ENCODE results near the gene CPLX1.

The CPLX1 gene

DNA sequence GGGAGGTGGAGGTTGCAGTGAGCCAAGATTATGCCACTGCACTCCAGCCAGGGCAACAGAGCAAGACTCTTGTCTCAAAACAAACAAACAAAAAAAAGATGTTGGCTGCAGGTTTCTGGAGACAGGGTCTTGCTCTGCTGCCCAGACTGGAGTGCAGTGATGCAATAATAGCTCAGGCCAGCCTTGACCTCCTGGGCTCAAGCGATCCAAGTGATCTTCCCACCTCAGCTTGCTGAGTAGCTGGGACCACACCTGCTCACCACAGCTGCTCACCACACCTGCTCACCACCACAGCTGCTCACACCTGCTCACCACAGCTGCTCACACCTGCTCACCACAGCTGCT, 29.9 kb upstream of the CPLX1 start:
- Histone ChIP-seq H3K4me3 (ENCODE audit: low read depth, low read length) (no peak overlapping the region), H3K79me2 (ENCODE audit: control insufficient read depth, insufficient read depth, low read length, unreplicated experiment) (no peaks in the 10 kb centered on the region), H3K27me3 (ENCODE audit: insufficient read depth, low read length) (no peaks in the 10 kb centered on the region), H2AFZ (ENCODE audit: low read length, unreplicated experiment) (no peak overlapping the region), H3K4me1 (ENCODE audit: control insufficient read depth, insufficient read depth, low read length, unreplicated experiment) (no peaks in the 10 kb centered on the region), H3K36me3 (ENCODE audit: insufficient read depth, low read length) (no peaks in the 10 kb centered on the region; the same call in 1 of the 2 replicates), H3K27ac (ENCODE audit: low read depth, low read length) (no peak overlapping the region)

DNA sequence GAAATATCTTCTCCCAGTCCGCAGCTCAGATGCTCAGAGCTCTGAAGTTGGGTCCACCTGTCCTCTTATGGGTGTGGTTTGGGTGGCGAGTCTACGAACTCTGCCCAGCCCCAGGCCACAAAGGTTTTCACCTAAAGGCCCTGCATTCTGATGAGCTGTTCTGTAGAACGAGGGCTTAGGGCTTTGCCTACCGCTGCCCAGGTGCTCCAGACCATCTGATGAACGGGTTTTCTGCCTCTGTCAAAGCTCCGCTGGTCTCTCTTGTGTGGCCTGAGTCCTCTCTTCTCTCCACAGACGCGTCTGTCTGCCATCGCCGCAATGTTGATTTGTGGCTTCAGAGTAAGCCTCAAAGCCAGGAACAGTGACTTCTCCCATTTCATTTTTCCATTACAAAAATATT, 28.4 kb upstream of the CPLX1 start:
- H3K27ac ChIP-seq (ENCODE audit: low read depth, low read length) = no peak overlapping the region

DNA sequence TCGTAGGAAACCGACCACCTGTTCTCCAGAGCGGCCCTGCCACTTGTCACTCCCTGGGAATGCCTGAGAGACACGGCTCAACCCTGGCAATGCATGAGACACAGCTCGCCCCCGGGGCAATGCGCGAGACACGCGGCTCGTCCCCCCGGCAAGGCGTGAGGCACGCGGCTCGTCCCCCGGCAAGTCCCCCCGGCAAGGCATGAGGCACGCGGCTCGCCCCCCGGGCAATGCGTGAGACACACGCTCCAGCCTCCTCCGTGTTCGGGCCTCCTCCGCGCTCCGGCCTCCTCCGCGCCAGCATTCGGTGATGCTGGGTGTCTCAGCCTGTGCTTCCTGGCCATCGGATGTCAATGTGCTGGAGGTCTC, 27.5 kb upstream of the CPLX1 start:
- Histone ChIP-seq H3K27ac (ENCODE audit: low read depth, low read length) (no peak overlapping the region), H3K4me1 (ENCODE audit: control insufficient read depth, insufficient read depth, low read length, unreplicated experiment) (no peaks in the 10 kb centered on the region), H3K79me2 (ENCODE audit: control insufficient read depth, insufficient read depth, low read length, unreplicated experiment) (no peaks in the 10 kb centered on the region), H3K4me3 (ENCODE audit: low read depth, low read length) (no peak overlapping the region), H3K36me3 (ENCODE audit: insufficient read depth, low read length) (no peaks in the 10 kb centered on the region; the same call in 1 of the 2 replicates), H2AFZ (ENCODE audit: low read length, unreplicated experiment) (no peak overlapping the region), H3K27me3 (ENCODE audit: insufficient read depth, low read length) (no peaks in the 10 kb centered on the region)

More for the DNA sequence above, 28.4 kb upstream of the CPLX1 start:
- Histone ChIP-seq H3K4me1 (ENCODE audit: control insufficient read depth, insufficient read depth, low read length, unreplicated experiment) (no peaks in the 10 kb centered on the region), H3K4me3 (ENCODE audit: low read depth, low read length) (no peak overlapping the region), H3K27me3 (ENCODE audit: insufficient read depth, low read length) (no peaks in the 10 kb centered on the region), H3K79me2 (ENCODE audit: control insufficient read depth, insufficient read depth, low read length, unreplicated experiment) (no peaks in the 10 kb centered on the region), H2AFZ (ENCODE audit: low read length, unreplicated experiment) (no peak overlapping the region), H3K36me3 (ENCODE audit: insufficient read depth, low read length) (no peaks in the 10 kb centered on the region; the same call in 1 of the 2 replicates)

DNA sequence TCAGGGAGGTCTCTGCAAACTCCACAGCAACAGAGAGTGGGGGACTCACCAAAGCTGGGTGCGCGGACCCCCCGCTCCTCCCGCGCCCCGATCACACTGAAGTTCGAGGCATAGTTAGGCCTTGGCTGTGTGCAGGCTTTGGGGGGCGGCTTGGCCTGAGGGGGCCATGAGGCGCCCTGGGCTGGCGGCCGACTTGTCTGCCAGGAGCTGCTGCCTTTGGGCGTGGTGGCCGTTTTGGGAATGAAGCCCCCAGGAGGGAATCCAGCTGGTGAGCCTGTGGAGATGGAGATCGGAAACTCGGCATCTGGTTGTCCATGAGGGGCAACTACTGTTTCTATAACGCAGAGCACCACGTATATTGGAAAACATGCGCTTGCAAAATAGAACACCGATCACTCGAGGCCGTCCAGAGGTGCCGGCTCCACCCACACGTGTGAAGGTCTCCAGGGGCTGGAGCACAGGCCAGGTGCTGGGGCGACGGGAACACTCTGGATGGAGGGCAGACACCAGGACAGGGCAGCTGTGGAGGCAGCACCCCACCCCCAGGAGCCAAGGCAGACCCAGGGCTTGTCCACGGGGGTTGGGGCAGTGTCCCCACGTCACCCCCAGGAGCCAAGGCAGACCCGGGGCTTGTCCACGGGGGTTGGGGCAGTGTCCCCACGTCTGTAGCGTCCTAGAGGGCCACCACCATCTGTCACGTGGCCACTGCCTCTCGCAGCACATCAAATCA, 25.9 kb upstream of the CPLX1 start:
- Histone ChIP-seq H3K27ac (ENCODE audit: low read depth, low read length) (no peak overlapping the region), H3K4me1 (ENCODE audit: control insufficient read depth, insufficient read depth, low read length, unreplicated experiment) (no peaks in the 10 kb centered on the region), H3K36me3 (ENCODE audit: insufficient read depth, low read length) (peaks cover 6% of the 10 kb centered on the region; the same call in 1 of the 2 replicates), H3K4me3 (ENCODE audit: low read depth, low read length) (no peak overlapping the region), H3K27me3 (ENCODE audit: insufficient read depth, low read length) (no peaks in the 10 kb centered on the region), H2AFZ (ENCODE audit: low read length, unreplicated experiment) (no peak overlapping the region), H3K79me2 (ENCODE audit: control insufficient read depth, insufficient read depth, low read length, unreplicated experiment) (no peaks in the 10 kb centered on the region)

DNA sequence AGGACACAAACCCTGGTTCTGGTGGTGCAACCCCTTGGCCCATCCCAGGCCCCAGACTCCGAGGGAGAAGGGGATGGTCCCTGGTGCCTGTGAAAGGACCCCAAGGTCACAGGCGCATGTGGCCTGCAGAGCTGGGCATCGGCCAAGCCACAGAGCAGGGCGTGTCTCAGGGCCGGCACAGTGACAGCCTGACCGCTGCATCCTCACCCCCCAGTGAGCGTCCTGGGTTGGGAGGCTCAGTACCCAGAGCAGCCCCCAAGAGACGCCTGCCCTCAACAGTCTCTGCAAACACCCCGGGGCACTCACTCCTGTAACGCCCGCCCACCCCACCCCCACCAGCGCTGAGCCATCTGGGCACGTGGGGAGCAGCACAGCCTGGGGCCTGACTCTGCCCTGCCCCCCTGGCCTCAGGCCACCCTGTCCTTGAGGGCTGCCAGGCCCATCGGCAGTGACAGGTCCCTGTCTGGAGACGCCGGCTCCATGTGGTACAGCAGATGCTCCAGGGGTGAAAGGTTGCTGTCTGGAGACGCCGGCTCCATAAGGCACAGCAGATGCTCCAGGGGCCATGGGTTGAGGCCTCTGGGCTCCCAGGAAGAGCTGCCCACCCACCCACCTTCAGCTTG, 24.5 kb upstream of the CPLX1 start:
- Histone ChIP-seq H3K36me3 (ENCODE audit: insufficient read depth, low read length) (peaks cover 6% of the 10 kb centered on the region; the same call in 1 of the 2 replicates), H3K27ac (ENCODE audit: low read depth, low read length) (no peak overlapping the region), H3K79me2 (ENCODE audit: control insufficient read depth, insufficient read depth, low read length, unreplicated experiment) (no peaks in the 10 kb centered on the region), H3K4me1 (ENCODE audit: control insufficient read depth, insufficient read depth, low read length, unreplicated experiment) (peaks cover 7% of the 10 kb centered on the region), H2AFZ (ENCODE audit: low read length, unreplicated experiment) (no peak overlapping the region), H3K4me3 (ENCODE audit: low read depth, low read length) (no peak overlapping the region), H3K27me3 (ENCODE audit: insufficient read depth, low read length) (no peaks in the 10 kb centered on the region)

DNA sequence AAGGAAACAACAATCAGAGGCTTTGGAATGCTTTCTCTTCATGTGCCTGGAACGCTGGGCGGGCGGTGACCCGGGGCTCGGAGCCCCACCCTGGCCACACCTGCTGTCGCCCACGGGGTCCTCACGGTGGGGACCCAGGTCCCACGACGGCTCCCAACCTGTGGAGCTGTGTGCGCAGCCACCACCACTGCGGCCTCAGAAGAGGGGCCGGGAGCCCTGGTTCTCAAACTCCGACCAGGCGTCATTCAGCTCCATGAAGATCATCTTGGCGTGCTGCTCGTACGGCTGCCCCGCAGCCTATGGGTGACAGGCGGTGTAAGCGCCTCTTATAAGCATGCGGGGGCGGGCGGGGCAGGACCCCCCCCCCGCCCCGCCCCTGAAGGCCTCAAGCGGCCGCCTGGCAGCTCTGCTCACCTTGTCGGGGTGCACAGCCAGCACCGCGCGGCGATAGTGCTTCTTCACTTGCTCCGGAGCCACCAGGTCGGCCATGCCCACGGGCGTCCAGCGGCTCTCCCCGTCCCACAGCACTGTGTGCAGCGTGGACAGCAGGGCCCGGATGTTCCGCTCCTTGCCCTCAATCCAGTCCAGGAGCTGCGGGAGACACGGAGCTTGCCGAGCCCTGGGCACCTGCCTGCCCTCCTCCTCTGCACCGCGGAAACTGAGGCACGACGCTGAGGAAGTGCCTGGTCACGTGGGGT, 23.7 kb upstream of the CPLX1 start:
- Histone ChIP-seq H3K79me2 (ENCODE audit: control insufficient read depth, insufficient read depth, low read length, unreplicated experiment) (no peaks in the 10 kb centered on the region), H3K27ac (ENCODE audit: low read depth, low read length) (no peak overlapping the region), H3K4me3 (ENCODE audit: low read depth, low read length) (no peak overlapping the region), H3K27me3 (ENCODE audit: insufficient read depth, low read length) (no peaks in the 10 kb centered on the region), H3K4me1 (ENCODE audit: control insufficient read depth, insufficient read depth, low read length, unreplicated experiment) (peaks cover 14% of the 10 kb centered on the region), H2AFZ (ENCODE audit: low read length, unreplicated experiment) (no peak overlapping the region), H3K36me3 (ENCODE audit: insufficient read depth, low read length) (peaks cover 6% of the 10 kb centered on the region; the same call in 1 of the 2 replicates)

DNA sequence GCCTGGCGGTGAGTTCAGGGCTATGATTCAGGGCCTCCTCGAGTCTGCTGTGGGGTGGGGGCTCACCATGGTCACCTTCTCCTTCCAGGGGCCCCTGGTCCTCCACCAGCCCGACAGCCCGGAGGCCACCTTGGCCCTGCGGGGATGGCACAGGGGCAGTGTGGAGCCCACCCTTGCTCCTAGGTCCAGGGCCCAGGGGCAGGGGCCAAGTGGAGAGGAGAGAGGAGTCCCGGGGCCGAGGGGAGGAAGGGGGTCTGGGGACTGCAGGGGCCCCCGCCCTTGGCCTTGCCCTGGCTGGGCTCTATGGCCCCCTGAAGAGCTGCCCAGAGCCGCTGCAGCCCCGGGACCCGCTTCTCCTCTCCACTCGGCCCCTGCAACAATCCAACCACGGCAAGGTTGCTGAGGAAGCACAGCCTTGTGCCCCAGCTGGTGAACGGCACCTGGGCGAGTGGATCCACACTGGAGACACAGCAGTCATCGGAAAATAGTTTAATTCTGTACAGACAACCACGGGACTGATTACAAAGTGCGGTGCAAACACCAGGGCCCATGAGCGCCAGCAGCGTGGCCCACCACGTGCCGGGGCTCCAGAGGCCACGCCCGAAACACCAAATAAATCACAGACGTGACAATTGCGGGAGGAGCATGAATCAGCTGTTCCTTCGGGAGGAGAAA, 23.0 kb upstream of the CPLX1 start:
- Histone ChIP-seq H3K27me3 (ENCODE audit: insufficient read depth, low read length) (no peaks in the 10 kb centered on the region), H3K4me3 (ENCODE audit: low read depth, low read length) (no peak overlapping the region), H3K27ac (ENCODE audit: low read depth, low read length) (no peak overlapping the region), H3K79me2 (ENCODE audit: control insufficient read depth, insufficient read depth, low read length, unreplicated experiment) (no peaks in the 10 kb centered on the region), H3K36me3 (ENCODE audit: insufficient read depth, low read length) (peaks cover 6% of the 10 kb centered on the region; the same call in 1 of the 2 replicates), H2AFZ (ENCODE audit: low read length, unreplicated experiment) (no peak overlapping the region), H3K4me1 (ENCODE audit: control insufficient read depth, insufficient read depth, low read length, unreplicated experiment) (peaks cover 14% of the 10 kb centered on the region)

DNA sequence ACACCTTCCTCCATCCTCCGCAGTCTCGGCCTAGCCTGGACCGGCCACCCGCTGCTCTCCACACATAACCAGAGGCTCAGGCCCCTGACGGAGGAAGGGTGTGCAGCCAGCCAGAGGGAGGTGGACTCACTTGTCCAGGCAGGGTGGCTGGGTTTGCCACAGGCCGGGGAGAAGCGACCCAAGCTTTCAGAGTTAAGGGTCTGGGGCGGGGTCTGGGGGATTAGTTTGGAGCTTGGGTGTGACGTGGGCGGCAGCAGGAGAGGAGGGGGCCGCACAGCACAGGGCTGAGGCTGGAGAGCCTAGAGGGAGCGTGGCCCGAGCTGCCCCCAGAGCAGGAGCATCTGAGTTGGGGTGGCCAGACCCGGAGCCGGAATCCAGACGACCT, 22.4 kb upstream of the CPLX1 start:
- H3K4me3 ChIP-seq (ENCODE audit: low read depth, low read length) = no peak overlapping the region
- H3K27ac ChIP-seq (ENCODE audit: low read depth, low read length) = no peak overlapping the region
- H2AFZ ChIP-seq (ENCODE audit: low read length, unreplicated experiment) = no peak overlapping the region
- H3K4me1 ChIP-seq (ENCODE audit: control insufficient read depth, insufficient read depth, low read length, unreplicated experiment) = peaks cover 14% of the 10 kb centered on the region
- peaks cover 7% of the 10 kb centered on the region; the same call in 1 of the 2 replicates for H3K36me3 ChIP-seq (ENCODE audit: insufficient read depth, low read length)
- H3K27me3 ChIP-seq (ENCODE audit: insufficient read depth, low read length) = no peaks in the 10 kb centered on the region
- H3K79me2 ChIP-seq (ENCODE audit: control insufficient read depth, insufficient read depth, low read length, unreplicated experiment) = no peaks in the 10 kb centered on the region

DNA sequence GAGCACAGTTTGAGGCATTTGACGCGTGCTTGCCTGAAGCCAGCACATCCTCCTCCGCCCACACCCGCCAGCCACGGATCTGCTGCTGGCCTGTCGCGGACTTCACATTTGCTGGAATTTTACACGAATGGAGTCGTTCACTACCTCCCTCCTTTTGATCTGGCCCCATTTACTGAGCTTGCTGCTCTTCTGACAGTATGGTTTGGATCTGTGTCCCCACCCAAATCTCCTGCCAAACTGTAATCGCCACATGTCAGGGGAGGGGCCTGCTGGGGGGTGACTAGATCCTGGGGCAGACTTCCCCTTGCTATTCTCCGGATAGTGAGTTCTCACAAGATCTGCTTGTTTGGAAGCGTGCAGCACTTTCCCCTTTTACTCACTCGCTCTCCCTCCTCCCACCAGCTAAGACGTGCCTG, 19.9 kb upstream of the CPLX1 start:
- peak overlapping the region; percentile 52; the same call in 1 of the 2 replicates for H3K27ac ChIP-seq (ENCODE audit: low read depth, low read length)
- H3K79me2 ChIP-seq (ENCODE audit: control insufficient read depth, insufficient read depth, low read length, unreplicated experiment) = no peaks in the 10 kb centered on the region
- peaks cover 14% of the 10 kb centered on the region for H3K4me1 ChIP-seq (ENCODE audit: control insufficient read depth, insufficient read depth, low read length, unreplicated experiment)
- H3K27me3 ChIP-seq (ENCODE audit: insufficient read depth, low read length) = no peaks in the 10 kb centered on the region
- H3K36me3 ChIP-seq (ENCODE audit: insufficient read depth, low read length) = peaks cover 9% of the 10 kb centered on the region
- peak overlapping the region; percentile 12 for H2AFZ ChIP-seq (ENCODE audit: low read length, unreplicated experiment)
- H3K4me3 ChIP-seq (ENCODE audit: low read depth, low read length) = no peak overlapping the region

DNA sequence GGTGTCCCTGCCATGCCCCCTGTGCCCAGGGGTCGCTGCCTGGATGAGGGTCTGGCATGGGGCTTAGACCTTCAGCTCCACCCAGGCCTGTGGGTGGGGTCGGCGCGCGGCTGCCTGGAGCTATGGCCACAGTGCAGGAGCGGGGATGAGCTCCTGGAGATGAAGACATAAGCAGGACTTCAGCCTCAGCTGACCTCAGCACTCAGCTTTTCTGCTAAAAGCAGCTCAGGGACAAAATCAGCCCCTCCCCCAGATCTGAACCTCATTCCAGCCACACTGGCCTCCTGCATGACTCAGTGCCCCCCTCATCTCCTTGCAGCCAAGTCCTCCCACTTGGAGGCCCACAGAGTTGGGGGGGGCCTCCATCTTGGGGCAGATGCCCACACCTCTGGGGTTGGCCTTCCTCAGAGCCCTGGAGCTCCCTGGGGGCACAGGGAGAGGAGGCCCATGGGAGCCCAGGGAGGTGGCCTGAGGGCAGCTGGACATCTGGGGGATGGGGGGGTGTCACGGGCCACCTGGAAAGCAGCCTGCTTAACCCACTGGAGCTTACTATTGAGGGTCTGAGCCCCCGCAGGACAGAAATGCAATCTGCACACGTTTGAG, 19.4 kb upstream of the CPLX1 start:
- Histone ChIP-seq H3K4me3 (ENCODE audit: low read depth, low read length) (no peak overlapping the region), H3K4me1 (ENCODE audit: control insufficient read depth, insufficient read depth, low read length, unreplicated experiment) (peaks cover 14% of the 10 kb centered on the region), H3K36me3 (ENCODE audit: insufficient read depth, low read length) (peaks cover 9% of the 10 kb centered on the region), H2AFZ (ENCODE audit: low read length, unreplicated experiment) (peak overlapping the region; percentile 12), H3K27me3 (ENCODE audit: insufficient read depth, low read length) (no peaks in the 10 kb centered on the region), H3K27ac (ENCODE audit: low read depth, low read length) (peak overlapping the region; percentile 52; the same call in 1 of the 2 replicates), H3K79me2 (ENCODE audit: control insufficient read depth, insufficient read depth, low read length, unreplicated experiment) (no peaks in the 10 kb centered on the region)
